PC-3 (cell line): Measurements from ENCODE around the gene SENP3. TPM values are rescaled to one million over a fixed set of nuclear protein-coding genes. Genes with fewer than 3 reads are reported as not detected.

ENCODE experiments used
- ATAC-seq: fragments of 200-7000 bp; cut with Tn5 transposase; 2 replicates; pipeline ENCODE4 v1.9.1; 2020; ENCODE audit warnings: mild to moderate bottlenecking, moderate library complexity
- BruUV-seq: library from RNA; stranded (reverse); fragments of 400-500 nt; replicated peaks from 2 replicates; lab custom pipeline; 2021; lab: Mats Ljungman, UMichigan
- CTCF ChIA-PET: fragments of 300-600 bp; sonication (Branson Sonifier 250); formaldehyde crosslinking; loops from one replicate; lab custom pipeline; 2022; ENCODE audit warnings: antibody characterized with exemption; lab: Charles Lee
- POLR2A ChIA-PET: fragments of 300-600 bp; sonication (Branson Sonifier 250); formaldehyde crosslinking; loops from one replicate; lab custom pipeline; 2022; ENCODE audit warnings: antibody characterized with exemption; ENCODE audit not compliant: unreplicated experiment; lab: Charles Lee
- DNase-seq: peaks from one replicate; pipeline ENCODE4 v3.0.0-alpha.2; 2015
- H2AFZ ChIP-seq: fragments of 300-600 bp; sonication (generic); 2 replicates; pipeline ENCODE4 v1.6.0; 2016; ENCODE audit warnings: antibody characterized with exemption, low read length
- H3F3A ChIP-seq: fragments of 300-600 bp; sonication (generic); one replicate; pipeline ENCODE4 v1.6.0; 2017; ENCODE audit warnings: antibody characterized with exemption, low read length, control low read depth, mild to moderate bottlenecking; ENCODE audit not compliant: unreplicated experiment
- H3K27ac ChIP-seq: fragments of 300-600 bp; sonication (generic); 2 replicates; pipeline ENCODE4 v1.5.1; 2016; ENCODE audit warnings: mild to moderate bottlenecking, low read length
- H3K27me3 ChIP-seq: fragments of 300-600 bp; sonication (generic); 2 replicates; pipeline ENCODE4 v1.6.1; 2016; ENCODE audit warnings: low read length, mixed read lengths
- H3K36me3 ChIP-seq: fragments of 300-600 bp; sonication (generic); 2 replicates; pipeline ENCODE4 v1.6.1; 2016; ENCODE audit warnings: low read depth, mixed run types, low read length, mixed read lengths
- H3K4me1 ChIP-seq: fragments of 300-600 bp; sonication (generic); 2 replicates; pipeline ENCODE4 v1.5.1; 2016; ENCODE audit warnings: low read length; ENCODE audit not compliant: insufficient read depth
- H3K4me2 ChIP-seq: fragments of 300-600 bp; sonication (generic); 2 replicates; pipeline ENCODE4 v1.6.0; 2016; ENCODE audit warnings: low read length
- H3K4me3 ChIP-seq: fragments of 300-600 bp; sonication (generic); 2 replicates; pipeline ENCODE4 v1.5.1; 2016; ENCODE audit warnings: mild to moderate bottlenecking, low read length, mixed read lengths
- H3K79me2 ChIP-seq: fragments of 300-600 bp; sonication (generic); 2 replicates; pipeline ENCODE4 v1.6.1; 2017; ENCODE audit warnings: low read length, mixed read lengths
- H3K9ac ChIP-seq: fragments of 300-600 bp; sonication (generic); 2 replicates; pipeline ENCODE4 v1.6.0; 2016; ENCODE audit warnings: mild to moderate bottlenecking, low read length
- H3K9me2 ChIP-seq: fragments of 300-600 bp; sonication (generic); replicated peaks from 2 replicates; pipeline ENCODE4 v1.6.1; 2016; ENCODE audit warnings: mixed run types, low read length, mixed read lengths
- H3K9me3 ChIP-seq: fragments of 300-600 bp; sonication (generic); 2 replicates; pipeline ENCODE4 v1.6.1; 2016; ENCODE audit warnings: low read length, mixed read lengths
- H4K20me1 ChIP-seq: fragments of 300-600 bp; sonication (generic); 2 replicates; pipeline ENCODE4 v1.6.1; 2016; ENCODE audit warnings: low read length, mixed read lengths
- EZH2 ChIP-seq: fragments of 300-600 bp; sonication (generic); IDR thresholded peaks from one replicate; pipeline ENCODE4 v1.6.1; 2017; ENCODE audit warnings: antibody characterized with exemption, mild to moderate bottlenecking, low read length; ENCODE audit not compliant: unreplicated experiment
- EZH2phosphoT487 ChIP-seq: fragments of 300-600 bp; sonication (generic); IDR thresholded peaks from 2 replicates; pipeline ENCODE4 v1.6.1; 2018; ENCODE audit warnings: mild to moderate bottlenecking, antibody characterized with exemption, low read length, borderline replicate concordance
- intact Hi-C: fragments of 100-400 bp; cut with micrococcal nuclease; formaldehyde crosslinking; loops from 2 replicates; pipeline ENCODE4 v1.9.0; 2023
- total RNA-seq: library from RNA; depleted of rRNA; stranded (reverse); fragments of >200 nt; gene quantifications from 2 replicates; pipeline ENCODE4 v1.2.3, GENCODE V29; 2014
- TF ChIP-seq, protein P1 (sequence below): fragments of 300-600 bp; sonication (generic); conservative IDR thresholded peaks from 2 replicates; pipeline ENCODE4 v1.5.1; 2017; ENCODE audit warnings: antibody characterized with exemption, low read depth, mild to moderate bottlenecking, low read length

SENP3 gene
- total RNA-seq, 1 experiment from 2014 or later, result 82.8 TPM

- H3F3A ChIP-seq, result no peaks in the 10 kb centered on the region
- no TSS peak for BruUV-seq
- H4K20me1 ChIP-seq, result peaks cover 8% of the 10 kb centered on the region; the same call in 1 of the 2 replicates
- H3K27me3 ChIP-seq, result no peaks in the 10 kb centered on the region
- peak within 1 kb of the TSS; percentile 36 for H3K27ac ChIP-seq
- TF ChIP-seq EZH2, result no peak
- TF ChIP-seq, protein P1, sequence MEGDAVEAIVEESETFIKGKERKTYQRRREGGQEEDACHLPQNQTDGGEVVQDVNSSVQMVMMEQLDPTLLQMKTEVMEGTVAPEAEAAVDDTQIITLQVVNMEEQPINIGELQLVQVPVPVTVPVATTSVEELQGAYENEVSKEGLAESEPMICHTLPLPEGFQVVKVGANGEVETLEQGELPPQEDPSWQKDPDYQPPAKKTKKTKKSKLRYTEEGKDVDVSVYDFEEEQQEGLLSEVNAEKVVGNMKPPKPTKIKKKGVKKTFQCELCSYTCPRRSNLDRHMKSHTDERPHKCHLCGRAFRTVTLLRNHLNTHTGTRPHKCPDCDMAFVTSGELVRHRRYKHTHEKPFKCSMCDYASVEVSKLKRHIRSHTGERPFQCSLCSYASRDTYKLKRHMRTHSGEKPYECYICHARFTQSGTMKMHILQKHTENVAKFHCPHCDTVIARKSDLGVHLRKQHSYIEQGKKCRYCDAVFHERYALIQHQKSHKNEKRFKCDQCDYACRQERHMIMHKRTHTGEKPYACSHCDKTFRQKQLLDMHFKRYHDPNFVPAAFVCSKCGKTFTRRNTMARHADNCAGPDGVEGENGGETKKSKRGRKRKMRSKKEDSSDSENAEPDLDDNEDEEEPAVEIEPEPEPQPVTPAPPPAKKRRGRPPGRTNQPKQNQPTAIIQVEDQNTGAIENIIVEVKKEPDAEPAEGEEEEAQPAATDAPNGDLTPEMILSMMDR, result peak; percentile 52
- CTCF ChIA-PET, result interaction anchor here (0.6 kb wide), 1 partner anchor 17 kb away, joined by 6 read pairs; no protein-coding TSS in a partner anchor
- H3K4me3 ChIP-seq, result peak within 1 kb of the TSS; percentile 95
- DNase-seq (peak; percentile 97), ATAC-seq (peak; percentile 93)
- POLR2A ChIA-PET, result interaction anchor here (0.6 to 1.0 kb wide), 7 partner anchors 12 to 558 kb away, joined by 3 to 11 read pairs (median 4); partner anchors contain the start of genes MPDU1 and SAT2
- H2AFZ ChIP-seq, result peak within 1 kb of the TSS; percentile 87
- H3K9me2 ChIP-seq, result no peaks in the 10 kb centered on the region
- H3K9me3 ChIP-seq, result no peaks in the 10 kb centered on the region
- intact Hi-C loops, result no loop called here
- peak within 1 kb of the TSS; percentile 91 for H3K4me2 ChIP-seq
- no peaks in the 10 kb centered on the region for H3K36me3 ChIP-seq
- peaks cover 19% of the 10 kb centered on the region for H3K4me1 ChIP-seq
- H3K79me2 ChIP-seq, result peaks cover 45% of the 10 kb centered on the region
- peak within 1 kb of the TSS; percentile 85 for H3K9ac ChIP-seq
These were observed 52.9 kb downstream of the SENP3 start, which contains the start of gene FXR2 for GRCh38 chr17:7614425-7615264. Gene FXR2, minus strand, starts transcription at chr17:7614897. Its CDS starts 365 bp downstream, at chr17:7614532.

DNA sequence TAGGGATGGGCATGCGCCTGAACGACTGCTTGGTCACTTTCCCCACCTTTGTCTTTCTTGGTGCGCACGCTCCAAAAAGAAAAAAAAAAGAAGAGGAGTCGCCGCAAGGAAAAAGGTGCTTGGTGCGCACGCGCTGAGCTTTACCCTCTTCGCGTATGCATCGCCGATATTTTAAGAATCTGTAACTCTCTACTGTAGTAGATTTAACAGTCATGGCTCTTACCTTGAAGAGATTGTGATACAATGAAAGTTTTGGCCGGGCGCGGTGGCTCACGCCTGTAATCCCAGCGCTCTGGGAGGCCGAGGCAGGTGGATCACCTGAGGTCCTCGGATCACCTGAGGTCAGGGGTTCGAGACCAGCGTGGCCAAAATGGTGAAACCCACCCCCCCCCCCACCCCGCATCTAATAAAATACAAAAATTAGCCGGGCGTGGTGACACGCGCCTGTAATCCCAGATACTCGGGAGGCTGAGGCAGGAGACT, 53.6 kb downstream of the SENP3 start:
- Histone ChIP-seq H3K27ac (peak overlapping the region; percentile 29; the same call in 1 of the 2 replicates), H4K20me1 (peaks cover 8% of the 10 kb centered on the region; the same call in 1 of the 2 replicates), H3K27me3 (no peaks in the 10 kb centered on the region), H3K79me2 (peaks cover 41% of the 10 kb centered on the region), H3K4me2 (peak overlapping the region; percentile 74), H3F3A (no peaks in the 10 kb centered on the region), H3K9me3 (no peaks in the 10 kb centered on the region), H3K9ac (peak overlapping the region; percentile 49), H3K4me3 (peak overlapping the region; percentile 64), H3K4me1 (peaks cover 19% of the 10 kb centered on the region), H3K9me2 (no peaks in the 10 kb centered on the region), H3K36me3 (no peaks in the 10 kb centered on the region), H2AFZ (peak overlapping the region; percentile 87)
- DNase-seq (no peak), ATAC-seq (no peak)
- intact Hi-C loops, result no loop called here
- ChIA-PET POLR2A (interaction anchor here (0.6 to 1.0 kb wide), 6 partner anchors 11 to 558 kb away, joined by 4 to 11 read pairs (median 4); partner anchors contain the start of genes MPDU1 and SAT2), CTCF (interaction anchor here (0.5 to 0.6 kb wide), 2 partner anchors 17 to 36 kb away, joined by 5 to 6 read pairs; no protein-coding TSS in a partner anchor)
- BruUV-seq, result TSS peak; percentile 91
- TF ChIP-seq, protein P1, result no peak
- no peak for TF ChIP-seq EZH2
- no peak for TF ChIP-seq EZH2phosphoT487
